Fibroblast of lung (primary cell): ENCODE measurements around the gene ONECUT1.

Experiments used
- EZH2 ChIP-seq: IDR thresholded peaks from 2 replicates; pipeline ENCODE4 v1.5.1; 2012; ENCODE audit warnings: low read length, control low read depth, mild to moderate bottlenecking; ENCODE audit errors: missing control alignments
- TF ChIP-seq, protein P1 (sequence below), 2 donors: IDR thresholded peaks in 1 of 2; conservative IDR thresholded peaks in 1 of 2; 1 replicate in 1 of 2; 2 replicates in 1 of 2; pipeline ENCODE4 v1.5.1; 2011 to 2012; ENCODE audit warnings: low read length in 2 of 2, control low read depth in 1 of 2, inconsistent platforms in 1 of 2, low read depth in 1 of 2, mild to moderate bottlenecking in 1 of 2

DNA sequence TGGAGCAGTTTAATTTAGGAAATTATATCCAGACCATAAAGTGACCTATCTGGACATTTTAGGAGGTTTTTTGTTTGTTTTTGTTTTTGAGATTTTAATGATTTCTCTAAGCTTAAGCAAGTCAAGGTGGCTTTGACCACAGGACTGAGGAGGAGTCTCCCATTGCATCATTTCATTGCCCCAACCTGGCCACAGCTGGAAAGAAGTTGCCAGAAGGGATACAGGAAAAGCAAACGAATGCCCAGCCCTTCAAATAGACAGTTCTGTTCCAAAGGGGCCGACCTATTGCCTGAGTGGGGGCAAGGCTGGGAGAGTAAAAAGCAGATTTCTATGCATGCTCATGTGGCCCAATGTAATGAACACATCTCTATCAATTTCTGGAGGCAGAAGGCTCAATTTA, 12.0 kb upstream of the ONECUT1 start:
- TF ChIP-seq, protein P1, sequence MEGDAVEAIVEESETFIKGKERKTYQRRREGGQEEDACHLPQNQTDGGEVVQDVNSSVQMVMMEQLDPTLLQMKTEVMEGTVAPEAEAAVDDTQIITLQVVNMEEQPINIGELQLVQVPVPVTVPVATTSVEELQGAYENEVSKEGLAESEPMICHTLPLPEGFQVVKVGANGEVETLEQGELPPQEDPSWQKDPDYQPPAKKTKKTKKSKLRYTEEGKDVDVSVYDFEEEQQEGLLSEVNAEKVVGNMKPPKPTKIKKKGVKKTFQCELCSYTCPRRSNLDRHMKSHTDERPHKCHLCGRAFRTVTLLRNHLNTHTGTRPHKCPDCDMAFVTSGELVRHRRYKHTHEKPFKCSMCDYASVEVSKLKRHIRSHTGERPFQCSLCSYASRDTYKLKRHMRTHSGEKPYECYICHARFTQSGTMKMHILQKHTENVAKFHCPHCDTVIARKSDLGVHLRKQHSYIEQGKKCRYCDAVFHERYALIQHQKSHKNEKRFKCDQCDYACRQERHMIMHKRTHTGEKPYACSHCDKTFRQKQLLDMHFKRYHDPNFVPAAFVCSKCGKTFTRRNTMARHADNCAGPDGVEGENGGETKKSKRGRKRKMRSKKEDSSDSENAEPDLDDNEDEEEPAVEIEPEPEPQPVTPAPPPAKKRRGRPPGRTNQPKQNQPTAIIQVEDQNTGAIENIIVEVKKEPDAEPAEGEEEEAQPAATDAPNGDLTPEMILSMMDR (conservative IDR thresholded peaks at IDR 0.05 in 1 of 2, IDR thresholded peaks at IDR 0.05 in 1 of 2; ENCODE audit: low read depth in 1 of 2, low read length in 2 of 2), result no peak
- no peak for TF ChIP-seq EZH2
